Measurements from ENCODE around the gene UBE2L5.

- TF ChIP-seq POLR2A (IDR thresholded peaks at IDR 0.05) (no peak), CTCF (IDR thresholded peaks at IDR 0.05) (no peak)
These were observed 9.9 kb upstream of the UBE2L5 start for GRCh38 chr13:30412346-30412745.
